M059J (cell line): ENCODE results near the gene BPIFB6. TPM values are rescaled to one million over a fixed set of nuclear protein-coding genes. Genes with fewer than 3 reads are reported as not detected.

ENCODE experiments used
- DNase-seq: peaks from one replicate; pipeline ENCODE4 v3.0.0-alpha.2; 2012; ENCODE audit warnings: low read depth
- total RNA-seq: library from RNA; depleted of rRNA; stranded (reverse); fragments of >200 nt; shearing (Covaris generic); gene quantifications from 2 replicates; pipeline ENCODE4 v1.2.3, GENCODE V29; 2014

Gene BPIFB6
- total RNA-seq, 1 experiment from 2014 or later, result not detected

DNA sequence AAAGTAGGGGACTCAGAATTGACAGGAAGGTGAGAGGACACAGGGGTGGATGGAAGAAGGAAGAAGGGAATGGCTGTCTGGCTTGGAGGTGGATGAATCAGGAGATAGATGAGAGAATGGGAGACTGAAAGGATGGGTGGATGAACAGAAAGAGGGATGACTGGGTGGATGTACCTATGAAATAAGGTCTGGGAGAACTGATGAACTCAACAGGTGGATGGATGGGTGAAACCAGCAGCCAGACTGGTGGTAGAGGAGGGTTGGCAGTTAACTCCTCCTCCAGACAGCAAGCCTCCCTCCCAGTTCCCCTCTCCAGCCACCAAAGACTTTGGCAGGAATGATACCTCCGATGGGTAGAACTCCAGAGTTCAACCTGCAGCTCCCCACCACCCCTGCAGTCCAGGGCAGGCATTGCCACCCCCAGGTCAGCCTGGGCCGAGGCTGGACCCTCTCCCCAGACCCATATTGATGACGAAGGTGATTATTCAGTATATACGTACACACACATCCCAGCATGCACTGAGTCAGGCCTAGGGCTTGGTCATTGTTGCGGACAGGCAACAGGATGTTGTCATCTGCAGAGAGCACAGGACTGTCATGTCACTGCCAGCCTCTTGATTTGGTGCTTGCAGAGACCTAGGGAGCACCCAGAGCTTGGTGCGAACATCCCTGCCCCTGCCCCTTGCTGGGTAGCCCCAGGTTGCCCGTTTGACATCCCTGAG lies 29.2 kb upstream of the BPIFB6 start:
- no peak for DNase-seq

DNA sequence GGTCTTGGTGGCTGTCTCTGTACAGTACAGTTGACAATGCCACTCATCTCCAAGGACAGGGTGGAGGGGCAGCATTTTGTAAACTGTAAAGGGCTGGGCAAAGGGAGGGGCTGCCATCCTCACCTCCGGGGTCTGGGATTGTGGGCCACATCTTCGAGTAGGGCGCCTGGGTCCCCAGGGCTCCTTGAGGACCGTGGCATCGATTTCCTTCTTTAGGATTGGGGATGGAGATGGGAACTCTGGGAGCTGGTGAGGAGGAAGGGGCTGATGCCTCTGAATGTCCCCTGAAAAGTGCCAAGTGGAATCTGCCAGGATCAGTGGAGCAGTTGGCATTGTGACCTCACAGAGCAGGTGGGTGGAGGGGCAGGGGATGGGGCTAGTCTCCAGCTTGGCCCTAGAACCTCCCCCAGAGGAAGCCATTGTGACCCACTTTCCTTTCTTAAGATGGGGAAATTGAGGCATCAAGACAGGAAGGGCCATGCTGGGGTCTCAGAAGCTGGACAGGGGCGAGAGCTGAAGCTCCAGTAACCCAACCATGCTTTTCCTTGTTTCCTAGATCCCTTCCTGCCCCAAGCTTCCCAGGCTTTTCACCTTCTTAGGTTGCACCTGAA lies 27.2 kb upstream of the BPIFB6 start, which contains the start of gene SUN5:
TSS of gene SUN5 (minus strand) at position 293 of the 611 bp plus-strand sequence. CDS start at position 200, 93 bp downstream.
- DNase-seq, result no peak

DNA sequence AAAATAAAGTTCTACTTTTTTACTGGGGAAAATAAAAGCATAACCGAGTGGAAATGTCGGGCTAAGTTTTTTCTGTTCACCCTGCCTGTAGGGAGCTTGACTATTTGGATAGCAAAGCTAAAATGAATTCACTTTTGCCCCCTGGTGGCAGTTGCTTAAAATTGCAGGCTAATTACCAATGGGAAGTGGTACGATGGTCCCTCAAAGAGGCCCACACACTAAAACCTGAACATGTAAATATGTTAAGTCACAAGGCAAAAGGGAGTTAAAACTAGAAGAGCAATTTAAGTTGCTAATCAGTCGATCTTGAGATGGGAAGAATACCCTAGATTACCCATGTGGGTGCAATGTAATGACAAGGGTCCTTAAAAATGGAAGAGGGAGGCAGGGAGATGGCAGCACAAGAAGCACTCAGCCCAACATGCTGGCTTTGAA lies 26.3 kb upstream of the BPIFB6 start:
- no peak for DNase-seq

DNA sequence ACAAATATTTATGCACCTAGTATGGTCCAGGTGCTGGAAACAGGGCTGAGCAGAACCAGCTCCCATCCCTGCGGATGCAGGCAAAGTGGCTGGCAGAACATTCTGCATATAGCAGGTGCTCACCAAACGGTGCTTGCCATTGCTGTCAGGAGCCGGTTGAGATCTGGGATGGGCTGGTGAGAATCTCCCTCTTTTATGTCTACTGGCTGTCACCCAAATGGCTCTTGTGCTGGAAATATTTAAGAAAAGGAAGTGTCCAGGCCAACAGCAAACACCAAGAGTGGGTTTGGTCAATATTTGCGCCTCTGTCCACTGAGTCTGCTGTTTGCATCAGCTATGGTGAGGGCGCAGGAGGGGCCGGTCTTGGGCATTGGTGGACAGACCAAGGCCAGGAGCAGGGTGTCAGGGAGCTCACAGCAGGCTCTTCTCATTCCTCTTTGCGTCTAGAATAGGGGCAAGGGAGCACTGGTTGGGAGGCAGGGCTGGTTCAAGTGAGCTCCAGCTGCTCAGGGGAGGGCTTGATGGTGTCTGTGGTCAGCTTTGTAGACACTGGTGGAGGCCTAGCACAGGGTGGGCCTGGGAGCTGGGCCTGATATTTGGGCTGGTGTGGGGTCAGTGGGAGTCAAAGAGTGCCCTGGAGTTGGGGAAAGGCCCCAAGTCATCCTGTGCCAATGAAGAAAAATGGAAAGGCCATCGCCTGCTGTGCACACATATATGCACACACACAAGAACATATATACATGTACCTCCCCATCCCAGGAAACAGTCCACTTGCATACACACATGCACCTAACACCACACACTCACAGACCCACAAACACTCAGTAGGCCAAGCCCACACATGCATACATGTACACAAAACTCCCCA lies 25.3 kb upstream of the BPIFB6 start:
- DNase-seq, result no peak

DNA sequence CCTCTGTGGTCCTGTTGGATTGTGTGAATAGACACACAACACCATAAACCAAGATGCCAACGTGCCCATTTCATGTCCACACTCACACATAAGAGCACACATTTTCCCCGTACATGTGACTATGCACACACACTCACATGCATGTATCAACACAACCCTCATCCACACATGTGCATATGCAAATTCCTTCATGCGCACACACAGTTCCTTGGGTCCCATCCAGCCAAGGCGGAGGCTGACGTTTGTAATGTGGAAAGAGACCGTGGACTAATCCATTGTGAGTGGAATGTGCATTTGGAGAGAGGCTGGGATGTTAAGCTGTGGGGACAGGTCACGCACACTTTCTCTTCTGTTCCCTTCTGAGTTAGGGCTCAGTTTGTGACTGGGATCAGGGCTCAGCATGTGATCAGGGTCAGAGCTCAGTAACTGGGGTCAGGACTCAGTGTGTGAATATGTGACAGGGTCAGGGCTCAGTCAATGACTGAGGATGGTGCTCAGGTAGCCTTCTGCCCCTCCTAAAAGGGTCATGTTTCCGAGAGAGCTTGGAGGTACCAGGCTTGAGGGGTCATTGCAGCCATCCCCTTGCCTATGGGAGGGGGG lies 24.6 kb upstream of the BPIFB6 start:
- DNase-seq, result no peak

DNA sequence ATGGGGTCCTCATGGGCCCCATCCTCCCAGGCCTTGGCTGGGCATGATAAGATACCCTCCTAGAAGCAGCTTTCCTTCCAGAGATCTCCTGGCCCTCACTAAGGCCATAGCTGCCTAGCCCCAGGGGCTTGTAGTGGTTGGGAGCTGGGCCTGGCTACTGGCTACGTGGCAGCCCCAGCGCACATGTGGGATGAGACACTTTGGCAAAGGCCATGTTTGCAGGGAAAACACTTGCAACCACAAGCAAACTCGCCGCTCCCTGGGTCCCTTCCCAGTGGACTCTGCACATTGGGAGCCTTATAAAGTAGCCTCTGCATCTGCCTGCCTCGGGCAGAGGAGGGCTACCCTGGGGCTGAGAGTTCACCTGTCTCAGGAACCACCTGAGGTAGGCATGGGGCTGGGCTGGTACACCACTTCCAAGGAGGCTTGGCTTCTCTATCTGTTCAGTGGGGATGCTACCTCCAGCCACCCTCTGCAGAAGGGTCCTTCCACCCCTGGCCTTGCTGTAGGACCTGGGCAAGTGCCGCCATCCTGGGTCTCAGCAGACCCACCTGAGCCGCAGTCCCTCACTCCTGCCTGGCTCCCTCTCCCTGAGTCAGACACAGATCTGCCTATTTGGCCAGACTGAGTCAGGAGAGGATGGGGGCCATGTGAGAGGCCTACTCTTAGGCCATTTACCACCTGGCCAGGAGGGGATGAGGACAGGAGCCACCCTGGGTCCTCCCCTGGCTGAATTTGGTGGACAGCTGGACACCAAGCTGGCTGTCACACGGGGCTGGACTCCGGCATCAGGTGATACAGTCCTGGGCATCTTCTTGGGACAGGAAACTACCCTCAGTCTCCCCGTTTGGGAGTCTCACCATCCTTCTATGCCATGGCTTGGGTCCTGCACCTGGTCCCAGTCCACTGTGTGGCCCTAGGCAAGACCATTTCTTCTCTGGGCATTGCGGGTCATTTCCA lies 23.8 kb upstream of the BPIFB6 start, which contains the start of gene BPIFB2:
TSS of gene BPIFB2 (plus strand) at position 329 of the 960 bp plus-strand sequence. CDS start 871 bp downstream, outside the sequence.
- DNase-seq, result peak; percentile 12

DNA sequence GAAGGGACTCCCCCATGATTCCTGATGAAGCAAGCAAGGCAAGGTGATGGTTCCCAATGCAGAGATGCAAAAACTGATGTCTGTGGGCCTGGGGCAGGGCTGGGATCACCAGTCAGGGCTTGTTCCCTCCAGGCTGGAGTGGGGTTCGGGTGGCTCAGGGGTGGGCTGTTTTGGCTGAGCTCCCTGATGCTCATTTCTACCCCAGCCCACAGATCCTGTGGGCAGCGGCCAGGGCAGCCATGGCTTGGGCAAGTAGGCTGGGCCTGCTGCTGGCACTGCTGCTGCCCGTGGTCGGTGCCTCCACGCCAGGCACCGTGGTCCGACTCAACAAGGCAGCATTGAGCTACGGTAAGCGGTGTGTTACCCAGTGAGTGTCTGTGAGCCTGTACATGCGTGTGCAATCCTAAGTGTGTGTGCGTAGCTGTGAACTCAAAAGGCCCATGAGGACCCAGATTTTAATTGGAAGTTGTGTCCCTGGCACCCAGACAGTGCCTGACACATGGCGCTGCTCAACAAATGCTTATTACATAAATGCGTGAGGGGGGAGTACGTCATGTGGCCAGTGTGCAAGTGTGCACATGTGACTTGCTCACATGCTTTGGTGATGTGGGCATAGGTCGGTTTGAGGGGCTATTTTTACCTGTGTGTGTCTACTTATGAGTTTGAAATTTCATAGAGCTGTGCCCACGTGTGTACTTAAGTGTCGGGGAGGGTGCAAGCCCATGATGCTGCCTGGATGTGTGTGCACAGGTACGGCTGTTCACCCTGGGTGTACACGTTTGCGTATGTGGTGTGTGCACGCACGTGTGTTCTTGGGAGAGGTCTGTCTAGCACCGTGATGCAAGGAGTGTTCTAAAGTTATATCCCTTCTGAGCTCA lies 22.9 kb upstream of the BPIFB6 start:
- DNase-seq, result no peak

DNA sequence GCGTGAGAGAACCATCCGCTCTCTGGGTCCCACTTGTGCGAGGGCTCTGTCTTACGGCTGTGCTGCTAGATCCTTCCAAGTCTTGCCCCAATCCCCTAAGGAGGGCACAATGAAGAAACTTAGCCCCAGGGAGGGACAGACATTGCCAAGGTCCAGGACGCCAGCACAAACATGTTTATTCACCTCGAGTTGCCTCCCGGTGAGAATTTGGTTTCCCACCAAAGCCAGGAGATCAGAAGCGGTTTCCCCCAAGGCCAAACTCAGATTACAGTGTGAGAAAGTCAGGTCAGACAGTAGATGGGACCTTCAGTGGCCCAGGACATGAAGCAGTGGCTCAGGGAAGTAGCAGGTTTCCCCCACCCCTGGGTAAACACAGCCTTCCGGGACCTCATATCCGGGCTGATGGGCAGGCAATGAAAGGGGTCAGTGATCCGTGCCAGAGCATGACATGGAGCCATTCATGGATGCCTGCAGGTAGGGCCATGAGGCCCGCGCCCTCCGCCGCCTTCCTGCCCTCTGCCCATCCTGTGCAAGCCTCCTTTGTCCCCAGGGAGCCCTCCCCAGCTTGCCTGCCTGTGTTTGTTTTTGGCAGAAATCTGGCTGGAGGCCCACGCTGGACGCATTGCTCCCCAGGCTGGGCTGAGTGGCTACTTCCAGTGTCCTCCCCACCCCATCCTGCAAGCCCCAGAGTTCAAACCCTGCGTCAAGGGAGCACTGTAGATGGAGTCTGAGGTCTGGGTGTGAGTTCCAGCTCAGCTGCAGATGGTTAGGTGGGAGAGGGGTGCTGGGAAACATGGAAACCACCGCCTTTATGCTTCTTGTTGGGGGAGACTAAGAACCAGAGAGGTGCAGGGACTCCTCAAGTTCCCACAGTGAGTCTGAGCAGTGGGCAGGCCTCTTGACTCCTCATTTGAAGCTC lies 22.0 kb upstream of the BPIFB6 start:
- DNase-seq, result no peak

DNA sequence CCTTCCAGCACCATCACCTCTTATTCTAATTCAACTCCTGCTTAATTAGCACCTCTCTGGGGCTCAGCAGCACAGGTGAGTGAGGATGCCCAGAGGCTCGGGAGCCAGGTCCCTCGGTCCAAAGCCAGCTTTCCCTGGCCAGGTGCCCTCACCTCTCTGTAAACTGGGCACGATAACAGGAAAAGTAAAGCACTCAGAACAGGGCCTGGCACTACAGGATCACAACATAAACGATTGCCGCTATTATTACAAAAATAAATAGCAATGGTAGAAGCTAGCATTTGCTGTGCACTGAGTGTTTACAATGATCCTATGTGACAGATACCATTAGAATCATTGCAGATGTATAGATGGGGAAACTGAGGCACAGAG lies 21.3 kb upstream of the BPIFB6 start:
- DNase-seq, result no peak

DNA sequence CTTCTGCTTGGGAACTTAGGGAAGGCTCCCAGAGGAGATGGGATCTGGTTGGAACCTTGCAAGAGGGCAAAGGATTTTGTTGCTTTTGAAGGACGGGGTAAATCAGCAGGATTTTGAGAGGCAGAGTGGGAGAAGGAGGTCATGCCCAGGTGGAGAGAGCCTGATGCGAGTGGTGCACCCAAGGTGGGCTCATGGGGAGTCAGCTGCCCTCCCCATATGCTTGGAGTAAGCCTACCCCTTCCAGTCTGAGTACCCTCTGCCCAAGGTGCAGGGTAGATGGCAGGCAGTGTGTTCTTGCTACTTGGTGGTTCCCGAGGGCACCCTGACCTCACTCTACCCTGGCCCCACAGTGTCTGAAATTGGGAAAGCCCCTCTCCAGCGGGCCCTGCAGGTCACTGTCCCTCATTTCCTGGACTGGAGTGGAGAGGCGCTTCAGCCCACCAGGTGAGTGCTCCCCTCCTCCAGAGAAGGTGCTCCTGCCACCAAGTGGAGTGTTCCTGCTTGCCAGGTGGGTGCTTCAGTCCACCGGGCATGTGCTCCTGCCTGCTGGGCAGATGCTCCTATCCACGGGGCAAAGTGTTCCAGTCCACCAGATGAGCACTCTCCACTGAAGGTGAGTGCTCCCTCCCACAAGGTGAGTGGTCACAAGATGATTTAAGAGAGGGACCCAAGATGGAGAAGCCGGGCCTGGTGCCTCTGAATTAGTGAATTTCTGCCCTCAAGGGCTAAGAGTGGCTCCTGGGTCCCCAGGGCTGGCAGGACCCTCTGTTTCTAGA lies 20.6 kb upstream of the BPIFB6 start:
- DNase-seq, result no peak

DNA sequence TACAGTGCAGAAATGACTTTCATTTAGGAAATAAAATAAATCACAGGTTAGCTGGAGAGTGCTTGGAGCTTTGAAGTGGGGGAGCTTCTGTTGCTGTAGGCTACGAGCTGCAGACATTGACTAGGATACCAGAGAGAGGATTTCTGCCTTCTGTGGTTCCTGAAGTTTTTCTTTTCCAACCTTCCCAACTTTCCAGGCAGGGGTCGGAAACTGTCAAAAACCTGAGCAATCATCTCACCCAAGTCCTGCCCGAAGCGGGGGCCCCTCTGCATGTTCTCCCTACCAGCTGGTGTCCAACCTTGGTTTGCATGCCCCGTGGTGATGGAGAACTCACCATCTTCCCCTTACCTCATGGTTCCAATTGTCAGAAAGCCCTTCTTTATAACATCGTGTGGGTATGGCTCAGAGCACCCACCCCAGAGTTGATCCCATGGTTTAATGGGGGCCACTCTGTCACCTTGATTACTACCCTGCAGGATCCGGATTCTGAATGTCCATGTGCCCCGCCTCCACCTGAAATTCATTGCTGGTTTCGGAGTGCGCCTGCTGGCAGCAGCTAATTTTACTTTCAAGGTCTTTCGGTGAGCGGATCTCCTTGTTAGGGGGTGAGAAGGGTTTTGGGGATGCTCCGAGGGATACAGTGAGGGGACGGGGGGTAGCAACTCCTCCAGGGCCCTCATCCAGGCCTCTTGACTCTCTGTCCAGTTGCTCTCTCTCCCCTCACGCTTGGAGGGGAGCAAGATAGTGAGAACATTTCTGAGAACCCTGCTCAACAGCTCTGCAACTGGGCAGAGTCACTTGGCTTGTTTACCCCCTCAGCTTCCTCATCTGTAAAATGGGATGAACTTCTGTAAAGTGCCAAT lies 18.9 kb upstream of the BPIFB6 start:
- DNase-seq, result no peak

DNA sequence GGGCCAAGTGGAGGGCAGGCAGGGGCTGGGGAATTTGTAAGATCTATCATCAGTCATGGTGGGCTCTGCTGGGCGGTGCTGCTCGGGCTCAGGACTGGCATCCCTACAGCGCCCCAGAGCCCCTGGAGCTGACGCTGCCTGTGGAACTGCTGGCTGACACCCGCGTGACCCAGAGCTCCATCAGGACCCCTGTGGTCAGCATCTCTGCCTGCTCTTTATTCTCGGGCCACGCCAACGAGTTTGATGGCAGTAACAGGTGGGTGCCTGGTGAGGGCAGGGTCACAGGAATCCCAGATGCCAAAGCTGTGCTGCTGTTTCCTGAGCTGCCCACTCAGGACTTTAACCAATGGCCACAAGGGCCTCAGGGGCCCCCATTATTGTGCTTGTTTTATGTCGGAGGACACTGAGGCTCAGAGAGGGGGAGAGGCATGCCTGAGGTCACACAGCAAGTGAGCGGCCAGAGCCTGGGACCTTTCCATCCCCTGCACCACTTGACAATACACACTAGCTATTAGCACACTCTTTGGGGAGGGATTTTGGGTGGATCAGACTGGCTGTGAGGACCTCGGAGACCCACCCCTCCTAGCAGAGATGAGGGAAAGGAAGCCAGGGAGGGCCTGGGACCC lies 17.6 kb upstream of the BPIFB6 start:
- DNase-seq, result no peak

DNA sequence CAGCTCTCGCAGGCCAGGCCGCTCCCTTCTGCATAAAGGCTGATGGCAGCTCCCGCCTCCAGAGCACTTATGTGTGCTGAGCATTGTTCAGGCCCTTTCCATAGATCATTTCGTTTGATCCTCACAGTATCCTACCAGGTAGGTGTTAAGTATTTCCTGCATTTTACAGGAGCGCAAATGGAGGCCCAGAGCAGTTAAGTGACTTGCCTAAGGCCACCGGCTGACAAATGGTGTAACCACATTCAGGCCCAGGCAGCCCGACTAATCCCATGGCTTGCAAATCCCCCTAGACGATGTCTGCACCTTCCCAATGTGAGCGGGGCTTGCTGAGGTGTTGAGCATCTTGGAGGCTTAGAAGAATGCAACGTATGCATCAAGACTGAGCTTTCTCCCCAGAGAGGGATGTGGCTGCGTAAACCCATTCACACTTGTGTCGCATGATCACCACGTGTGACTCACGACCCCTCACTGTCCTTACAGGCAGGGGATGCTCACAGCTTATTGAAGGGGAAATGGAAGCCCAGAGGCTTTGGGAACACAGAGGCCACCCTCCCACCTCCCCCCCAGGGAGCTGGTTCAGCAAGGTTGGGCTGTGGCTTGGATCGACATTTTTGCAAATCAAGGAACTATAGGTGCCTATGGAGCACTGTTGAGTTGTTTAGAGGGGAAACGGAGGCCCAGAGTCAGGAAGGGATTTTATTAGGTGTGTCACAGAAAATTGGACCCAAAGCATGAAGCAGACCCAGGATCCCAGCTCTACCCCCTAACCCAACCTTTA lies 16.9 kb upstream of the BPIFB6 start:
- DNase-seq, result no peak

DNA sequence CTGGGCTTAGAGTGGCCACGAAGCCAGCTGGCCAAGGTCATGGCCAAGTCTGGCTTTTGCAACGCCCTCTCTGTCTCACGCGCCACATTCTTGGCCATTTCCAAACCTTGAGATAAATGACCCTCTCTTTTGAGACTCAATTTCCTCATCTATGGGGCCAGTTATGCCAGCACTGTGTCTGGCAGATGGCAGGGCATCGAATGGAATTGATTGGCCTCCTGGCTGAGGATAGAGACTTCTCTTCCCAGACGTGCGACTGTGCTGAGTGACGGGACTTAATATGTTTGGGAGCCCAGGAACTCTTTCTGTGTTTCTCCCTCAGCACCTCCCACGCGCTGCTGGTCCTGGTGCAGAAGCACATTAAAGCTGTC lies 16.3 kb upstream of the BPIFB6 start:
- DNase-seq, result no peak

DNA sequence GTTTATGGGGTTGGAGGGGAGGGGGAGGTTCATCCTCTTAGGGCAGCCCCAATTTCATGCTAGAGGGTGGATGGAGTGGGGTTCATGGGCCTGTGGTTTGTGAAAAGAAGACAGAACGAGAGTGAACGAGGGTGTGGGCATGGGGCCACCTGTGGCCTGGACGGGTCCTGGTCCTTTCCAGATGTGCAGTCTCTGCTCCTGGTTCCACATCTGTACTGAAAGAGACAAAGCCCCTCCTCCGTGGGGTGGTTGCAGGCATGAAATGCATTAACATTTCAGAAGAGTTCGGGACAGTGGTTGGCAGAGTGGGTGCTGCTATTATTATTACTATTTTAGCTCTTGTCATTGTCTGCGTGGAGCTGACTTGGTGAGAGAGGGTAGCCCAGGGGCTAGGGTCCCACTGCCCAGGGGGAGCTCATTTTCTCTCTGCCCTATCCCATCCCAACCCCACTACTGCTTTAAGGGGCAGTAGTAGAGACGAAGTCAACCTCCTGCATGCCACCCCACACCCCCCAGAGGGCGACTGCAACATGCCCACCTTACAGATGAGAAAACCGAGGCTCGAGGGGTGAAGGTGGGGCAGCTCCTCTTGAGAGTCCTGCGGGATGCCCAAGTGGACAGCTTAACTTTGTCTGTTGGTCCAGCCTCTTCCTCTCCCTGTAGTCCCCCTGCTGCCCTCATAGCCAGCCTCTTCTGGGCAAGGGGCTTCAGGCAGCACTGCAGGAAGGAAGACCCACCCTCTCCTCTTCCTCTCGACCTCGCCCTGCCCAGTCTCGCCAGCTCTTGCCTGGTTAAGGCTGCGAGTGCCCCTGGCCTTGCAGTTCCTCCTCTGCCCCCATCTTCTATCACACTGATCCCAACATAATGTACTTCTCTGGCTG lies 15.5 kb upstream of the BPIFB6 start:
- DNase-seq, result no peak
